SK-N-SH (cell line): ENCODE measurements around the gene CYBA. TPM values are rescaled to one million over a fixed set of nuclear protein-coding genes. Genes with fewer than 3 reads are reported as not detected.

ENCODE experiments used
- CTCF ChIA-PET: fragments of 300-600, 350-600 bp; formaldehyde crosslinking; extraction: SDS; loops from one replicate; lab custom pipeline; 2021; lab: Yijun Ruan, JAX
- POLR2A ChIA-PET: fragments of 350-600 bp; sonication (Branson Sonifier 250); formaldehyde crosslinking; extraction: SDS; loops from one replicate; lab custom pipeline; 2020; ENCODE audit warnings: antibody characterized with exemption, inconsistent platforms; lab: Yijun Ruan, JAX
- DNase-seq: peaks from one replicate; pipeline ENCODE4 v3.0.0; 2012
- H2AFZ ChIP-seq: fragments of 200-600 bp; sonication (generic); 2 replicates; pipeline ENCODE4 v1.8.1; 2016; ENCODE audit warnings: antibody characterized with exemption, mild to moderate bottlenecking, low read depth
- H3F3A ChIP-seq: fragments of 200-600 bp; sonication (generic); replicated peaks from 2 replicates; pipeline ENCODE3; 2016; ENCODE audit warnings: antibody characterized with exemption, mild to moderate bottlenecking; ENCODE audit not compliant: insufficient read depth
- H3K27ac ChIP-seq, 2 experiments: fragments of 200-500 bp in 1 of 2; fragments of 200-600 bp in 1 of 2; sonication (Bioruptor generic) in 1 of 2; sonication (generic), shearing (Covaris generic) in 1 of 2; 2 replicates each; pipeline versions ENCODE4 v1.5.1 to v1.6.1; 2014 to 2016; ENCODE audit warnings: low read depth in 2 of 2, inconsistent platforms in 1 of 2, low read length in 1 of 2, mild to moderate bottlenecking in 1 of 2, mixed read lengths in 1 of 2
- H3K27me3 ChIP-seq: fragments of 200-600 bp; sonication (generic), shearing (Covaris generic); 2 replicates; pipeline ENCODE4 v1.6.1; 2016; ENCODE audit warnings: mixed run types; ENCODE audit not compliant: insufficient read depth
- H3K36me3 ChIP-seq, 2 experiments: fragments of 200-500 bp in 1 of 2; fragments of 200-600 bp in 1 of 2; sonication (Bioruptor generic) in 1 of 2; sonication (generic) in 1 of 2; replicated peaks in 1 of 2; 2 replicates each; pipeline versions ENCODE3 to v1.5.1; 2014 to 2016; ENCODE audit warnings: low read length in 1 of 2, mild to moderate bottlenecking in 1 of 2; ENCODE audit not compliant: insufficient read depth in 2 of 2, control insufficient read depth in 1 of 2
- H3K4me1 ChIP-seq, 2 experiments: fragments of 200-500 bp in 1 of 2; fragments of 200-600 bp in 1 of 2; sonication (Bioruptor generic) in 1 of 2; sonication (generic), shearing (Covaris generic) in 1 of 2; 2 replicates each; pipeline versions ENCODE4 v1.5.1 to v1.6.1; 2014 to 2016; ENCODE audit warnings: low read depth in 1 of 2, low read length in 1 of 2, mixed run types in 1 of 2; ENCODE audit not compliant: insufficient read depth in 2 of 2, control insufficient read depth in 1 of 2
- H3K4me2 ChIP-seq: fragments of 200-600 bp; sonication (generic), shearing (Covaris generic); 2 replicates; pipeline ENCODE4 v1.6.1; 2017; ENCODE audit warnings: mixed run types
- H3K4me3 ChIP-seq, 2 experiments: fragments of 200-500 bp in 1 of 2; fragments of 200-600 bp in 1 of 2; sonication (Bioruptor generic) in 1 of 2; sonication (generic), shearing (Covaris generic) in 1 of 2; 2 replicates each; pipeline versions ENCODE4 v1.5.1 to v1.8.1; 2014 to 2016; ENCODE audit warnings: low read depth in 2 of 2, inconsistent platforms in 1 of 2, low read length in 1 of 2, mild to moderate bottlenecking in 1 of 2, mixed read lengths in 1 of 2, moderate library complexity in 1 of 2
- H3K79me2 ChIP-seq: fragments of 200-600 bp; sonication (generic); 2 replicates; pipeline ENCODE4 v1.8.1; 2017; ENCODE audit warnings: mild to moderate bottlenecking; ENCODE audit not compliant: insufficient read depth
- H3K9ac ChIP-seq: fragments of 200-600 bp; sonication (generic); 2 replicates; pipeline ENCODE4 v1.6.1; 2017; ENCODE audit warnings: mixed run types
- H3K9me2 ChIP-seq: fragments of 200-600 bp; sonication (generic); 2 replicates; pipeline ENCODE4 v1.6.1; 2017; ENCODE audit warnings: mixed run types
- H3K9me3 ChIP-seq: fragments of 200-600 bp; sonication (generic); 2 replicates; pipeline ENCODE4 v1.6.1; 2017; ENCODE audit warnings: mixed run types, mild to moderate bottlenecking, moderate library complexity
- H4K20me1 ChIP-seq: fragments of 200-600 bp; sonication (generic); 2 replicates; pipeline ENCODE4 v1.6.1; 2017; ENCODE audit warnings: mild to moderate bottlenecking, mixed run types; ENCODE audit not compliant: insufficient read depth
- CHD2 ChIP-seq: fragments of 150-350 bp; IDR thresholded peaks from 2 replicates; pipeline ENCODE4 v1.6.1; 2018; ENCODE audit warnings: low read length; ENCODE audit not compliant: partially characterized antibody
- CTCF ChIP-seq: fragments of 200-600 bp; sonication (generic); IDR thresholded peaks from 2 replicates; pipeline ENCODE4 v1.6.1; 2017; ENCODE audit warnings: antibody characterized with exemption, mild to moderate bottlenecking, moderate library complexity
- ELF1 ChIP-seq: IDR thresholded peaks from 2 replicates; pipeline ENCODE4 v1.4.0; 2012
- FOSL2 ChIP-seq: IDR thresholded peaks from 2 replicates; pipeline ENCODE4 v1.4.0; 2012; ENCODE audit warnings: low read depth, mild to moderate bottlenecking, moderate library complexity, borderline replicate concordance
- FOXJ3 ChIP-seq: sonication (generic); formaldehyde crosslinking; IDR thresholded peaks from 2 replicates; pipeline ENCODE4 v1.5.1; 2020; ENCODE audit warnings: mild to moderate bottlenecking, missing genetic modification reagents
- GABPA ChIP-seq: IDR thresholded peaks from 2 replicates; pipeline ENCODE4 v1.4.0; 2012; ENCODE audit warnings: low read depth, mild to moderate bottlenecking
- IRF3 ChIP-seq: fragments of 150-350 bp; IDR thresholded peaks from 2 replicates; pipeline ENCODE4 v1.6.1; 2016; ENCODE audit warnings: mild to moderate bottlenecking, low read depth, low read length
- MXI1 ChIP-seq: IDR thresholded peaks from 2 replicates; pipeline ENCODE4 v1.6.1; 2012; ENCODE audit warnings: mild to moderate bottlenecking, low read depth, low read length, improper control_type of control experiment
- PBX3 ChIP-seq: IDR thresholded peaks from 2 replicates; pipeline ENCODE4; 2012
- POLR2AphosphoS5 ChIP-seq: IDR thresholded peaks from 2 replicates; pipeline ENCODE4 v1.6.1; 2012; ENCODE audit warnings: low read depth, low read length
- REST ChIP-seq: IDR thresholded peaks from 2 replicates; pipeline ENCODE4 v1.6.1; 2012; ENCODE audit warnings: mild to moderate bottlenecking, low read depth, low read length, moderate library complexity
- USF1 ChIP-seq: IDR thresholded peaks from 2 replicates; pipeline ENCODE4 v1.4.0; 2012; ENCODE audit warnings: low read depth, borderline replicate concordance
- WGBS: methylation state at CpG from one replicate; pipeline ENCODE4 v1.1.6; 2017; ENCODE audit warnings: low lambda C conversion rate; 5-methylcytosine and 5-hydroxymethylcytosine counted together
- polyA plus RNA-seq, 3 experiments: library from polyadenylated mRNA; depleted of rRNA; stranded (reverse); fragments of >200 nt; gene quantifications; 2 replicates each; pipeline ENCODE4 v1.2.3, GENCODE V29; 2012

The CYBA gene
- polyA plus RNA-seq, 1 of the 3 experiments (the other 2 are of a cell fraction) = 176 TPM

- H3K79me2 ChIP-seq = peaks cover 11% of the 10 kb centered on the region
- POLR2A ChIA-PET = no interaction called here
- H3K27me3 ChIP-seq = no peaks in the 10 kb centered on the region
Measured at GRCh38 chr16:88658714-88659113, 7.9 kb upstream of the CYBA start.

More at GRCh38 chr16:88658714-88659113, 7.9 kb upstream of the CYBA start:
- Histone ChIP-seq H3F3A (peaks cover 4% of the 10 kb centered on the region), H2AFZ (no peak overlapping the region), H3K9me2 (no peaks in the 10 kb centered on the region), H3K9ac (no peak overlapping the region), H3K4me3 (no peak overlapping the region), H3K27ac (no peak overlapping the region), H3K4me1 (peaks cover 0 to 5% of the 10 kb centered on the region in 2 experiments; a peak in 1 of 4 replicates), H3K36me3 (peaks cover 0 to 8% of the 10 kb centered on the region in 2 experiments), H3K9me3 (no peaks in the 10 kb centered on the region), H3K4me2 (no peak overlapping the region), H4K20me1 (no peaks in the 10 kb centered on the region)
- TF ChIP-seq FOXJ3 (CRISPR knock-in tag) (no peak), CHD2 (no peak), GABPA (no peak), PBX3 (no peak), ELF1 (no peak), REST (no peak), USF1 (no peak), IRF3 (no peak), CTCF (no peak), FOSL2 (no peak), POLR2AphosphoS5 (no peak), MXI1 (no peak)
- CTCF ChIA-PET = no interaction called here
- 93% methylated on average over 15 of the region's 15 CpGs for WGBS
- DNase-seq = no peak
